Activated gamma-delta T cell treated with Interleukin-2 at 50 U/mL for 16 hours (primary cell): Measurements from ENCODE around the gene CCR1.

Experiments used
- DNase-seq: peaks from one replicate; pipeline ENCODE4 v3.0.0-alpha.2; 2020

The CCR1 gene

DNA sequence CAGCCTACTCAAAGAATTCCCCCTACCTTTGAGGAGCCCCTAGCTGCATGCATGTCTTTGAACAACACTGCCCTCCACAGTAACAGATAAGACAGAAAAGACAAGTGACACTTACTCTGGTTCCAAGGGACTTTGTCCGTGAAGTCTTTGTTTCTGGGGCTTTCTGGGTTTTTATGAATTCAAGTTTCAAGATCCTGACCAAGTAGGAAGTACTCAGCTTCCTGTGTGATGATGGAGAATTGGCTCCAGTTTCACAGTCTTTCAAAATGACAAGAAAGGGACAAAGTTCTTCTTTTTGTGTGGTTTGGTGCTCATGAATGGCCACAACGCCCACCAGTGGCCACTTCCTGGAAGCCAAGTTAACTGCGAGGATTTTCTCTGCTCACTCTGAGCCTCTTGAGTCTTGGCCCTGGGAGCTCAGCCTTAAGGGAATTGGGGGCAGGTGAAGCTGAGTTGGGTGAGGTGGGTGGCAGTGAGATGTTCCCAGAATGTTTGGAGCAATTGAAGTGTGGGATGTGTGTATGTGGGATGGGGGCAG lies at the start of gene CCR1:
CCR1 (minus strand) TSS at position 147 of the 538 bp plus-strand sequence. CDS start 4,000 bp downstream, outside the sequence.
- DNase-seq, result peak; percentile 44

DNA sequence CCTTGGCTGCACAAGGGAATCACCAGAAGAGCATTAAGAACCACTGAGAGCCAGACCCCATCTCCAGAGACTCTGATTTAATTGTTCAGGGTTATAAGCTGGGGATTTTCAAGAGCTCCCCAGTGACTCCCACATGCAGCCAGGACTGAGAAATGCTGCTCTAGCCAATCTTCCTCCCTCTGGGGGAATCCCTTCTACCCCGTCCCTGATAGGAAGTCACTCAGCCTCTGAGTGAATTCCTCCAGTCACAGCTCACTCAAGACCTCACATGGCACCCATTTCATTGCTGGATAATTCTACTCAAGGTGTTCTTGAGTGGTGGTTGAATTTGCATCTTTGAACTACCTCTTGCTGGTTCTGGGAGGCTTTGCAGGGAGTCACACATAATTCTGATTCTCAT lies 44.9 kb upstream of the CCR1 start:
- DNase-seq, result no peak

DNA sequence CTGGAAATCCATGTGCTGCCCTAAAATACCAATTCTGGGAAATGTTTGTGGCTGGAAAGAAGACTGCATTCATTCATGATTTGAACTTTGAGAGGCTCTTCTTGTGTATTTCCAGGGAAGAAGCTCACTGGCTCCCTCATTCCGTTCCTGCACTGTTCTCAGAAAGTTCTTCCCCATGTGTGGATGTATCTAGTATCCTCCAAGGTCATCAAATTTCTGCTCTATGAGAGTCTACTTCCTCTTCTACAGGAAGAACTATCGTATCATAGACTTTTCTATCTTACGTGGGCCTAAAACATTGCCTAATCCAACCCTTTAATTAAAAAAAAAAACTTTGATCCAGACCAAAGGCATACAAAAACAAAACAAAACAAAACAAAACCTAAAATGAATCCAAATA lies 37.0 kb upstream of the CCR1 start:
- DNase-seq, result no peak

DNA sequence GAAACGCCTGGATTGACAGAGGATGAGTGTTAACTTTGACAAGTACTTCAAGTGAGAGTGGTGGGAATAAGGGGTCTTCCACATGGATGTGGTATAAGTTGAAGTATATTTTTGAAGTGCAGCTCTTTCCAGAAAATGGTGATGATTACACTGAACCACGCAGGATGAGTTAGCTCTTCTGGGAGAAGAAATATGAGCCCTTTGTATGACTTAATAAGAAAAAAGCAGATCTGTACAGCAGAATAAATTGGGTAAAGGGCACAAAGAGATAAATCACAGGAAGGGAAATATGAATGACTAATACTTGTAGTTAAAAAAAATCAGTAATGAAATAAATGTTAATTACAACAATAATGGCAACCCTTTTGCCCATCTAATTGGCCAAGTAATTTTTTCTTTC lies 35.4 kb upstream of the CCR1 start:
- no peak for DNase-seq

DNA sequence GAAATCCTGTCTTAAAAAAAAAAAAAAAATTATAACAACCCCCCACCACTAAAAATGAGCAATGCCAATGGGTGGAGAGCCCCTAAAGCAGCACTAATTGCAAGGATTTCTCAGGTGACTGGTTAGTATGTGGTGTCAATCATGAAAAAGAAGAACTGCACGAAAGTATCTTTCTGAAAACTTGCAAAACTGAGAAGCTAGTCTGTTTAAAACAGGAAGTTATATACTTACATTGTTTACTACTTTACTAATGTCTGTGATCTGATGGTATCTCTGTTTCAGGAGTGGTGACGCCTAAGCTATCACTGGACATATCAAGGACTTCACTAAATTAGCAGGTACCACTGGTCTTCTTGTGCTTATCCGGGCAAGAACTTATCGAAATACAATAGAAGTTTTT lies 34.0 kb upstream of the CCR1 start, which contains the start of gene CCR3:
CCR3 (plus strand) TSS at position 341 of the 400 bp plus-strand sequence. CDS start 22,699 bp downstream, outside the sequence.
- DNase-seq, result no peak

DNA sequence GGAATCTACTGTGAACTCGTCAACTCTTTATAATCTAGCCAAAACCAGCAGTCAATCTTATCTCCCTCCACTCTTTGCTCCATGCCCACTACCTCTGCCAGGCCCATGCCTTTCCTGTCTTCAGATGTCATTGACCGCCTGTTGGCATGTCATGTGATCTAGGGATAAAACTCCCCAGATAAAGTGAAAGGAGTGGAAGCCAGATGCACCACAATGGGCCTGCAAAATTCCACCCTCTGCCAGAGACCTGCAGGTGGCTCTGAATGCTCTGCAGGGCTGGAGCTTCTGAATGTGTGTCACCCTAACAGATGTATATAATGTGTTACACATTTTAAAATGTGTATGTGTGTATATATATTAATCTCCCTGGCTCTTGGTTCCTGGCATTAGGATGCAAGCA lies 31.8 kb upstream of the CCR1 start:
- no peak for DNase-seq

DNA sequence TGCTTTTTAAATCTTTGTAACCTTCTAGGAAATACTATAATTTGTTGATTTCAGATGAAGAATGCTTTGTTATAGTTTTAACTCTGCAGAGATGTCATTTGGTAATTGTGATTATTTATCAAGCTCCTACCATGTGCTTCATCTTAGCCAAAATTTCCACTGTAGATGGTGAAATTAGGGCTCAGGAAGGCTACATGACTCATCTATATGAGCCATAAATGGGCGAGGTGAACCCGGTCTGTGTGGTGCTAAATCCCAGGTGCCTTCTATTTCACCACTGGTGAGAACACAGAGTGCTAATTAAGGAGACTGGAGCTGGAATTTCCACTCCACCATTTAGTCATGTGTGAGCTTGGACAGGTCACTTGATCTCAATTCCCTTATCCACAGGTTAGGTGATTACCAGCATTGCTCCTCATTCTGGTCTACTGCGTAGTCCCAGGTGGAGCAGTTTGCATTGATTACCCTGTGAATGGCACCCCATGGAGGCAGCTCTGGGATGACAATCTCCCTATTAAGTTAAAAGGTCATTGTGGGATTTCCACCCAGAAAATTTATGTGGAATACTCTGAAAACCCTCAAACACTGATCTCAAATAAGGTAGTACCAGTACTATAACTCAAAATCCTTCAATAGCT lies 31.3 kb upstream of the CCR1 start:
- no peak for DNase-seq

DNA sequence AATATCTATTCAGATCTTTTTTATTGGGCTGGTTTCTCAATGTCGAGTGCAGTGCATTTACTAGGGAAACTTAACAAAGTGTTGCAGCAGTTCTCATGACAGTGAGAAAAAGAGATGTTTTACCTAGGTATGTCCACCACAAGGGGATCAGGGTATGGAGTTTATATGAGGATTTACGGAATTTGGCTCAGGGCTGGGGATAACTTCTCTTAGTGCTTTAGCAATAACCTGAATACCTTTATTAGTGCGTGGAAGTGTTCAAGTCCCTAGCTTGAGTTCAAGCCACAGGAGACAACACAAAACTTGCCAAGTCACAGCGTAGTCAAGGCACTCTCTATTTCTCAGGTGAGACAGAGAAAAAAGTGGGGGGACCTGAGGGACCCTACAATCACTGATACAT lies 30.3 kb upstream of the CCR1 start:
- DNase-seq, result no peak

DNA sequence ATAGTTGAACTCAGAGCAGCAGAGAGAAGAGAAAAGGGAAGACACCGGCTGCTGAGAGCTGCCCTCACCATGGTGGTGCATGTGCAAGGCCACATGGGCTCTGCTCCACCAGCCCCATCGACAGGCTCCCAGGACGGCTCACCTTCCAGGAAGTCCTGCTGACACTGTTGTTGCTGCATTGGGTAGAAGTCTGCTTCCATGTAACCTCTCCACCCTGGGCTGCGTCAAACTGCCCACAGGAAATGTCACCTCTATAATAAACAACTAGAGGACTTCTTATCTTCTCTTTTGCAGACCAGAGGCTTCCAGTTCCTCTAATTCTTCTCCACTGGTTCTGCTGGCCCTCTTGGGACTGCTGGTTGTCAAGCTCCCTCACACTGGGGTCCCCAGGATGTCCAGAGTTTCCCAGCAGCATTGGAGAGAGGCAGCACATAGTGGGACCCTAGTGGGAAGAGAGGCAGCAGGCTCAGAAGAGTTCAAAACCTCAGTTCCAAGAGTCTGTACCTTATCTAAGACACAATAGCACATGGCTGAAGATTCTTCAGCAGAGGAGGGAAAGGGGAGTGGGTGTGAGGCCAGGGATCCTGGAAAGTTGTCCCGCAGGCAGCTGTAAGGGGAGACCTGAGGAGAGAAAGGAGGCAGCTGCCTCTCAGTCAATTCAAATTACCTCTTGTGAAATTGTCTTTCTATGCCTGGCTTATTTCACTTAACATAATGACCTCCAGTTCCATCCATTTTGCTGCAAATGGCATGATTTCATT lies 28.4 kb upstream of the CCR1 start:
- DNase-seq, result no peak

DNA sequence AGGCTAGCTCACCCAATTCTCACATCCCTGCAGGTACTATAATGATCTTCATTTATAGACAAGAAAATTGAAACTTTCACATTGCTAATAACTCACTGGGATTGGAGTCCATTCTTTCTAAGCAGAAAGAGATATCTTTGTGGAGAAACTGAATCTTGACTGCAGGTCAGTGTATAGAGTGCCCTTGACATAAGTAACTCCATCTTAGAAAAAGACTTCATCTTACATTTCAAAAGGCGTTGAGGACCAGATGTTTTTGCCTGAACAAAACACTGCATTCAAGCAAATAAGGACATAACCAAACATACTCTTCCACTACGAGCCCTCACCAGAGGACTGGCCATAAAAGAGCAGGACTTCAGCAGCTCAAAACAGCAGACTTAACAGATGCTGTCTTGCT lies 27.3 kb upstream of the CCR1 start:
- no peak for DNase-seq

DNA sequence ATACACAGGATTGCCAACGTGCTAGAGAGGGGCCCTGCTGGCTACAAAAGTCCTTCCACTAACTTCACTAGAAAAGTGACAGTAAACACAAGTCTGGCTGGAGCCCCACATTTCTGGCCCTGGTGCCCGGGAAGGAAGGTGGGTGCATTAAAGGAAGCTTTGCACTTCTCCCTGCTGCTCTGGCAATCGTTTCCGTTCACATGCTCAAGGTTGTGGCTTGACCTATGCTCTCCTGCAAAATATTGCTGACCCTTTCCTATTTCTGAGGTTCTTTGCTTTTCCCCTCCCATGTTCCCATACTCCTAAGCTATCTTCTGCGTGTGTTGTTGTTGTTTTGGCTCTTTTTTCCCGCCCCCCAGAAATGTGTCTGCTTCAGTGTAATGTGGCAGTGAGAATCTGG lies 25.1 kb upstream of the CCR1 start:
- no peak for DNase-seq

DNA sequence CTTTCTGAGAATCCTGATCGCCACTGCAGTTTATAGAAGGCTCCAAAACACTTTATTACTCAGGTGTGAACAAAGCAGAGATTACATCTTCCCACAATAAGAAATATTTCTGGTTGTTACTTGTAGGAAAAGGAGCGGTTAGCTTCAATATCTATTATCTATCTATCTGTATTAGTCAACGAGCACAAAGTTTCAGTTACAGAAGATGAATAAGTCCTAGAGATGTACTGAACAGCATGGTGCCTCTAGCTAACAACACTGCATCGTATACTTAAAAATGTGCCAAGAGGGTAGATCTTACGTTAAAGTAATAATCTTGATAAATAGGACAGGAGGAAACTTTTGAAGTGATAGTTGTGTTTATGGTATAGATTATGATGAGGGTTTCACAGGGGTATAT lies 23.2 kb upstream of the CCR1 start:
- DNase-seq, result no peak

DNA sequence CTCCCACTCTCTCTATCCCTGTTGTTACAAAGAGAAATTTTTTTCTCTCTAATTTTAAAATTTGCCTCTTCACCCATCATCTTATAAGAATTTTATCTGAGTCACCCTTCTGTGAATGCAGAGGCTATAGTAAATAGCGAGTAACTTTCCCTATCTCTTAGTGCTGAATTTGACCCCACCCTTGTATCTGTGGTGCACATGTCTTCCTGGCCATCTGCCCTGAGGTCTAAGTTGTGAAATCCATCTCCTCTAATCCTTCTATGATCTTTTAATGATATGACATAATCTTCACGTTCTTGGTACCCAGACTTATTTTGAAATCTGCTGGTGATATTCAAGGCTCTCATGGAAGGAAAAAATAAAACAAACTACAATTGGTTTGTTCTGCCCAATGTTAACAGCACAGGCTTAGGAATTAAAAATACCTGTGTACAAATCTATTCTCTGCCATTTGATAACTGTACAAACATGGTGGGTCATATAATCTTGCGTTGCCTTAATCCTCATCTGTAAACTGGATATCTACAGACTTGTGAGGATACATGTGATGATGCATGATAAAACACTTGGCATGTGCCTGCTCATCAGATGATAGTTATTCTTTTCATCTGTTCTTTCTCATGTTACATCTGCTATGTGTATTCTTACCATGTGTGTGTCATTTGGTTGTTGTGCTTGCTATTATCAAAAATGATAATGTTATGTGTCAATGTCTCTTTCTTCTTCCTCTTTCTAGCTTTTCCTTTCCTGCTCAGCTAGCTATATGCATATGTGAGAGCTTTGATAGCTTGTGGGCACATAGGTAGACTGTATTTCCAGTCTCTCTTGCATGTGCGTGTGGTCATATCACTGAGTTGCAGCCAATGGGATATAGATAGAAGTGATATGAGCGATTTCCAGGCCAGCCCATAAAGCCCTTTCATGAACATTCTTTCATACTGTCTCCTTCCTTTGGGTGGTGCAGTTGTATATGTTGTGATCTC lies 20.4 kb upstream of the CCR1 start:
- DNase-seq, result no peak

DNA sequence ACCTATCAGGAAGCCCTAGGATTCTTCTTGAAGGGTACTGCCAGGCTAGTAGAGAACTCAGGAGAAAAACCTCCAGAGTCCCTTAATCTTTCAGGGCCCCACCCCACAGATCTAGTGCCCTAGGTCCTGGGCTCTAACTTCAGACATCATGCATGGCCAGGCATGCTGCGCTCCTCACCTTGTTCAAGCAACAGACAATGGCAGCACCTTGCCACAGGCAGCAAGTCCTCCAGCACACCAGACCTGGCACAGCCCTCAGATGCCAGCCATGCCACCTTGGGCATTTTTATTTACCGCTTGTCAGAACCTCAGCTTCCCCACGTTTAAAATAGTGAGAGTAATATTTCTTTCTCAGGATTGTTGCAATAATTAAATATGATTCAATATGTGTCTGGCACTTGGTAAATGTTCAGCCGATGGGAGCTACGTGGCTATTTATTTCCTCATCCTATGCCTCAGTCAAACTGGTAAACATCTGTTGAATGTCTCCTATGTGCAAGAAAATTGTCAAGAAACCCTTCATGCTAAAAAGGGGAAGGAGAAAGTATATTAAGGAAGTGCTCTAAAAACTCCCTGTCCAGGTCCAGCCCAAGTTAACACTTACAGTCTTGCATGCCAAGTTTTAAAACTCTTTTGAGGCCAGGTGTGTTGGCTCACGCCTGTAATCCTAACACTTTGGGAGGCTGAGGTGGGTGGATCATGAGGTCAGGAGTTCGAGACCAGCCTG lies 14.5 kb upstream of the CCR1 start:
- no peak for DNase-seq

DNA sequence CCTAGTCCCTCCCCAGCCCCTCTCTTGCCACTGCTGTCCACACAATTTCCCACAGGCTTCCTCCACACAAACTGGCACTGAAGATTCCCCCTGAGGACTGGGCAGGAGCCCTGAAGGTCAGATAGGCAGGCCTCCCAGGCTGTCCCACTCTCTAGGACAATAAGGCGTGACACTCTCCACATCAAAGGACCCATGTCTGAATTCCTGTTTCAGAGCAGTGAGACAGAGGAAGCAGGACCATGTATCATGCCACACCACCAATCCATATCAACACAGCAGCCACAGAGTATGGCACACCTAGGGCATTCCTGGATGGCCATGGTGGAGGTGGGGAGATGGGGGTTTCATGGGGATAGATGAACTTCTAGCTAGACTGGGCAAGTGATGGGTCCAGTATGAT lies 13.8 kb upstream of the CCR1 start:
- no peak for DNase-seq

DNA sequence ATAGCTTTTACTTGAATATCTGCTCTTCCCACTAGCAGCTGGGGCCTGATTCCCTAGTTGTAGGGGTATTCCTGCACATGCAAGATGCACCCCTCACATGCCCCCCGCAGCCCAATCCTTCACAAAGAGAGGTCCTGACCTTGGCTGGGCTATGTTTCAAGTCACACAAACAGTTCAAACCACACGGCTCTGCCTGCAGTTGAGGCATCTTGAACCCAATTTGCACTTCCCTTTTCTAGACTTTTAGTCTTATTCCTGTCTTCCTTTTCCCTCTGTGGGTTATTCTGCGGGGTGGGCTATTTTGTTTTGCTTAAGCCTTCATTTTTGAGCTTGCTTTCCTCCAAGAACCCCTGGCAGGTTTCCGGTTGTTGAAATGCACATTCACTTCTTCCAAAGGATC lies 13.3 kb upstream of the CCR1 start:
- no peak for DNase-seq

DNA sequence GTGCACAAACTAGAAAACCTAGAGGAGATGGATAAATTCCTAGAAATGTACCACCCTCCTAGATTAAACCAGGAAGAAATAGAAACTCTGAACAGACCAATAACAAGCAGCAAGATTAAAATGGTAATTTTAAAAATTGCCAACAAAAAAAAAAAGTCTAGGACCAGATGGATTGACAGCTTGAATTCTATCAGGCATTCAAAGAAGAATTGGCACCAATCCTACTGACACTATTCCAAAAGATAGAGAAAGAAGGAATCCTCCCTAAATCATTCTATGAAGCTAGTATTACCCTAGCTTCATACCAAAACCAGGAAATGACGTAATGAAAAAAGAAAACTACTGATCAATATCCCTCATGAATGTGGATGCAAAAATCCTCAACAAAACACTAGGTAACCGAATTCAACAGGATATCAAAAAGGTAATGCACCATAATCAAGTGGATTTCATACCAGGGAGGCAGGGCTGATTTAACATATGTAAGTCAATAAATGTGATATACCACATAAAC lies 10.1 kb upstream of the CCR1 start:
- no peak for DNase-seq

DNA sequence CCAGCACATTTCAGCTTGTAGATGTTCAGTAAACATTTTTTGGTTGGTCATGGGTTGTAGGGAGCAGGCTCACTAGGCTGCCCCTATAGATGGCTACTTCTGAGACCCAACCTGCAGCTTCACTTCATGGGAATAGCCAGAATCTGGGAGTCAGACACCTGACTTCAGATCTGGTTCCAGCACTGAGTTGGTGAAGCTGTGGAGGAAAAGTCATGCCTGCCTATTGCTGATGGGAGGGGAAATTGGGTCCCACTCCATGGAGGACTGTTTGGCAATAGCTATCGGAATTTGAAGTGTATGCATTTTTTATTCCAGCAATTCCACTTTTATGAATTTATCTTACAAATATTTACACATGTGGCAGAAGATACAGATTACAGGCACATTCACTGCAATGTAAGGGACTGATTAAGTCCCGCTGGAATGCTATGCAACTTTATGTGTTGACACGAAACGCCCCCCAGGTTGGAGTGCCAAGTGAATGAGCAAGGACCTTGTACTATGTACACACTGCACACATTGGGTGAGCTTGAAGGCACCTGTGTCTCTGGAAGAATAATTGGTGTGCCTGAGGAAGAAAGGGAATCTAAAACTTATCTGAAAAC lies 7.8 kb upstream of the CCR1 start:
- no peak for DNase-seq

DNA sequence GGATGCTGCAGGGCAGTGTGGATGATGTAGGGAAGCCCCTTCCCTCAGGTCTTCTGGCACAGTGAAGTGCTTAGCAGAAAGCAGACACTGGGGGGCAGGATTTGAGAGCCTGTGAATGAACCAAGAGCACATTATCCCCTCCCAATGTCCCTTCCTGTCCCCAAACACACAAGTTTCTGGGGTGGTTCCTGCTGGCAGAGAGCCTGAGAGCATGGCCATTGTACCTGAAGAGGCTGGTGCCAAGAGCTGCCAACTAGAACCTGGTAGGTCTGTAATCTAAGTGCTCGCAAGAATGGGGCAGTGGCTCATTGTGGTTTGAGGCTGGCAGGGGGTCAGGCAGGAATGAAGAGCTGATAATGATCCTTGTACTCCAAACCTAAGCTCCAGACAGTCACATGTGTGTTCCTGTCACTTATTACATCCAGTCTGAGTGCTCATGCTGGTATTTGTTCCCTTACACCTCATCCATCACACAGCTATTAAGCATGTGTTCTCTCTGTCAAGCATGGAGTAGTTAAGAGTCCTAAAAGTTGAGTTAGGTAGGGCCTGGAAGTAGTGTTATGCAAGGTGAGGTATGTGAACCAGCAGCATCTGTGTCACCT lies 6.7 kb upstream of the CCR1 start:
- no peak for DNase-seq

DNA sequence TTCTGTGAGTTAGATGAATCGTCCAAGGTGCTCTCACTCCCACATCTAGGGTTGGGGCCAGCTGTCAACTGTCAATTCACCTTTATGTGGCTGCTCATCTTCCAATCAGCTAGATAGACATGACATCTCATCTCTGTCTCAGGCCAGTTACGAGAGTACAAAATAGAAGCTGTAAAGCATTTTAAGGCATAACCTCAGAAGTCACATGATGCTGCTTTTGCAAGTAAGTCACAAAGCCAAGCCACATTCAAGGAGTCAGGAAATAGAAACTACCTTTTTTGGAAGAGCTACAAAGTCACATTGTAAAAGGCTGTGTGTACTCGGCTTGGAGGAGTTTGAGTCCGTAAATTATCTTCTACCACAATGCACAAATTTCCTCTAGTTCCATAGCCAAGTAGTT lies 5.1 kb upstream of the CCR1 start:
- no peak for DNase-seq

DNA sequence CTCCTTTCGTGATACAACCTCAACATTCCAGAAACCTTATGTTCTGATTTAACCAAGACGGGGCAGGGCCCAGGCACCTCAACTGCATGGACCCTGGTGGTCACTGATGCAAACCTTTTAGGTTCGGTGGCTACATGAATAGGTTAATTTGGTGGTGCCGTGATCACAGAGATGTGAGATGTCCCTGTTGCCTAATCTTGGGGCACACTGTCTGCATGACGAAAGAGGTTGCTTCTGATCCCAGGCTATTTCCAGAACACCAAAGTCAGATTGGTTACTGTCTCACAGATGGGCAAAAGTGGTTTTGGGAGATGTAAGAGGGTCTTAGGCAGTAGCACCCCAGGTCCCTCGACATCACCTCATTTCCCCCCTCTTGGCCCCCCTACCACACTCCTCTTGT lies 4.0 kb upstream of the CCR1 start:
- no peak for DNase-seq
